Activated T-helper 1 cell treated with anti-CD3 and anti-CD28 coated beads, Interleukin-12 subunit alpha, Interleukin-12 subunit beta, Interleukin-2, Interleukin-4 antibody, amounts not matched to agents 30 ng/mL and 10 ng/mL and 1 ng/mL, durations not matched to agents 14 hours and 24 hours and 36 hours (primary cell): ENCODE results near the gene TAAR2. TPM values are rescaled to one million over a fixed set of nuclear protein-coding genes. Genes with fewer than 3 reads are reported as not detected.

Experiments used
- DNase-seq: peaks from one replicate; pipeline ENCODE4 v3.0.0; 2021; ENCODE audit warnings: low spot score
- H3K27ac Mint-ChIP-seq: one replicate; pipeline ENCODE4 v1.8.0; 2021; ENCODE audit warnings: mild to moderate bottlenecking, mixed read lengths
- H3K27me3 Mint-ChIP-seq: one replicate; pipeline ENCODE4 v1.8.0; 2022; ENCODE audit warnings: mild to moderate bottlenecking, moderate library complexity, mixed read lengths; ENCODE audit not compliant: insufficient read depth
- H3K36me3 Mint-ChIP-seq: one replicate; pipeline ENCODE4 v1.8.0; 2021; ENCODE audit warnings: low read depth, mixed read lengths
- H3K4me1 Mint-ChIP-seq: one replicate; pipeline ENCODE4 v1.8.0; 2021; ENCODE audit warnings: low read depth, mixed read lengths
- H3K4me3 Mint-ChIP-seq: one replicate; pipeline ENCODE4 v1.8.0; 2021; ENCODE audit warnings: mild to moderate bottlenecking, moderate library complexity, mixed read lengths
- H3K9me3 Mint-ChIP-seq: one replicate; pipeline ENCODE4 v1.8.0; 2021; ENCODE audit warnings: mixed read lengths
- intact Hi-C: fragments of 100-400 bp; cut with micrococcal nuclease; formaldehyde crosslinking; loops from one replicate; pipeline ENCODE4 v1.15.1; 2024
- total RNA-seq: library from RNA; stranded (reverse); gene quantifications from 2 replicates; pipeline ENCODE4 v1.2.3, GENCODE V29; 2022

TAAR2 gene
- not detected in 2 replicates for total RNA-seq

- H3K4me3 Mint-ChIP-seq: no peak within 1 kb of the TSS
- no peak within 1 kb of the TSS for H3K27ac Mint-ChIP-seq
- no peaks in the 10 kb centered on the region for H3K36me3 Mint-ChIP-seq
- no peaks in the 10 kb centered on the region for H3K9me3 Mint-ChIP-seq
- DNase-seq: no peak
- intact Hi-C loops: no loop called here
- H3K27me3 Mint-ChIP-seq: peaks cover 16% of the 10 kb centered on the region
- no peaks in the 10 kb centered on the region for H3K4me1 Mint-ChIP-seq
These were observed at the start of gene TAAR2 for GRCh38 chr6:132624175-132624574. Gene TAAR2, minus strand, starts transcription at chr6:132624275. Its CDS starts 0 bp downstream, at chr6:132624275.

- no peak for DNase-seq
- H3K27ac Mint-ChIP-seq: no peak overlapping the region
- intact Hi-C loops: no loop called here
- H3K36me3 Mint-ChIP-seq: peaks cover 2% of the 10 kb centered on the region
- H3K4me3 Mint-ChIP-seq: no peak overlapping the region
- H3K27me3 Mint-ChIP-seq: peaks cover 7% of the 10 kb centered on the region
- no peaks in the 10 kb centered on the region for H3K9me3 Mint-ChIP-seq
- H3K4me1 Mint-ChIP-seq: peaks cover 17% of the 10 kb centered on the region
These were observed 49.5 kb upstream of the TAAR2 start for GRCh38 chr6:132673376-132674094.

- intact Hi-C loops: no loop called here
- Mint-ChIP-seq H3K9me3 (no peaks in the 10 kb centered on the region), H3K4me1 (peaks cover 17% of the 10 kb centered on the region), H3K27me3 (peaks cover 11% of the 10 kb centered on the region), H3K36me3 (no peaks in the 10 kb centered on the region), H3K27ac (no peak overlapping the region), H3K4me3 (no peak overlapping the region)
- no peak for DNase-seq
These were observed 47.2 kb upstream of the TAAR2 start for GRCh38 chr6:132671295-132671694.

GRCh38 chr6:132669690-132670291, 45.7 kb upstream of the TAAR2 start:
- no peaks in the 10 kb centered on the region for H3K36me3 Mint-ChIP-seq
- H3K27ac Mint-ChIP-seq: no peak overlapping the region
- H3K27me3 Mint-ChIP-seq: peaks cover 5% of the 10 kb centered on the region
- H3K4me1 Mint-ChIP-seq: peaks cover 7% of the 10 kb centered on the region
- intact Hi-C loops: loop anchor here (1.0 to 5.0 kb wide), 7 partner anchors 94 to 293 kb away; partner anchors contain the start of gene RPS12
- H3K9me3 Mint-ChIP-seq: no peaks in the 10 kb centered on the region
- no peak overlapping the region for H3K4me3 Mint-ChIP-seq
- no peak for DNase-seq

GRCh38 chr6:132666118-132666517, 42.0 kb upstream of the TAAR2 start:
- H3K4me3 Mint-ChIP-seq: no peak overlapping the region
- intact Hi-C loops: loop anchor here (5.0 kb wide), 2 partner anchors 116 to 134 kb away; no protein-coding TSS in a partner anchor
- no peak for DNase-seq
- peaks cover 6% of the 10 kb centered on the region for H3K4me1 Mint-ChIP-seq
- no peaks in the 10 kb centered on the region for H3K36me3 Mint-ChIP-seq
- H3K27me3 Mint-ChIP-seq: peaks cover 4% of the 10 kb centered on the region
- no peak overlapping the region for H3K27ac Mint-ChIP-seq
- no peaks in the 10 kb centered on the region for H3K9me3 Mint-ChIP-seq

- intact Hi-C loops: loop anchor here (5.0 kb wide), 2 partner anchors 118 to 132 kb away; no protein-coding TSS in a partner anchor
- no peaks in the 10 kb centered on the region for H3K4me1 Mint-ChIP-seq
- H3K9me3 Mint-ChIP-seq: no peaks in the 10 kb centered on the region
These were observed 40.4 kb upstream of the TAAR2 start for GRCh38 chr6:132664309-132665034.

GRCh38 chr6:132663661-132664060, 39.6 kb upstream of the TAAR2 start:
- Mint-ChIP-seq H3K27me3 (peaks cover 7% of the 10 kb centered on the region), H3K4me1 (no peaks in the 10 kb centered on the region), H3K4me3 (no peak overlapping the region), H3K36me3 (no peaks in the 10 kb centered on the region), H3K9me3 (no peaks in the 10 kb centered on the region), H3K27ac (no peak overlapping the region)
- no peak for DNase-seq
- intact Hi-C loops: no loop called here

More at GRCh38 chr6:132664309-132665034, 40.4 kb upstream of the TAAR2 start:
- DNase-seq: no peak
- Mint-ChIP-seq H3K36me3 (no peaks in the 10 kb centered on the region), H3K27ac (no peak overlapping the region), H3K27me3 (peaks cover 4% of the 10 kb centered on the region), H3K4me3 (no peak overlapping the region)

GRCh38 chr6:132661906-132662305, 37.8 kb upstream of the TAAR2 start:
- peaks cover 3% of the 10 kb centered on the region for H3K27me3 Mint-ChIP-seq
- intact Hi-C loops: no loop called here

GRCh38 chr6:132659082-132659481, 35.0 kb upstream of the TAAR2 start, which contains the start of gene TAAR1:
Gene TAAR1, minus strand, starts transcription at chr6:132659182. Its CDS starts 13,179 bp downstream, at chr6:132646003.
- H3K4me3 Mint-ChIP-seq: no peak within 1 kb of the TSS
- no peaks in the 10 kb centered on the region for H3K36me3 Mint-ChIP-seq
- H3K4me1 Mint-ChIP-seq: no peaks in the 10 kb centered on the region
- DNase-seq: no peak
- no peaks in the 10 kb centered on the region for H3K9me3 Mint-ChIP-seq
- no peak within 1 kb of the TSS for H3K27ac Mint-ChIP-seq
- H3K27me3 Mint-ChIP-seq: peaks cover 13% of the 10 kb centered on the region
- intact Hi-C loops: no loop called here

More at GRCh38 chr6:132661906-132662305, 37.8 kb upstream of the TAAR2 start:
- Mint-ChIP-seq H3K9me3 (no peaks in the 10 kb centered on the region), H3K36me3 (no peaks in the 10 kb centered on the region), H3K4me1 (no peaks in the 10 kb centered on the region), H3K4me3 (no peak overlapping the region), H3K27ac (no peak overlapping the region)
- no peak for DNase-seq

GRCh38 chr6:132651062-132651461, 27.0 kb upstream of the TAAR2 start:
- H3K27ac Mint-ChIP-seq: no peak overlapping the region
- DNase-seq: no peak
- peaks cover 23% of the 10 kb centered on the region for H3K27me3 Mint-ChIP-seq
- no peak overlapping the region for H3K4me3 Mint-ChIP-seq
- H3K9me3 Mint-ChIP-seq: no peaks in the 10 kb centered on the region
- no peaks in the 10 kb centered on the region for H3K4me1 Mint-ChIP-seq
- intact Hi-C loops: no loop called here
- no peaks in the 10 kb centered on the region for H3K36me3 Mint-ChIP-seq

GRCh38 chr6:132650429-132650828, 26.4 kb upstream of the TAAR2 start:
- Mint-ChIP-seq H3K4me1 (no peaks in the 10 kb centered on the region), H3K27ac (no peak overlapping the region), H3K9me3 (no peaks in the 10 kb centered on the region), H3K36me3 (no peaks in the 10 kb centered on the region), H3K4me3 (no peak overlapping the region), H3K27me3 (peaks cover 20% of the 10 kb centered on the region)
- no peak for DNase-seq
- intact Hi-C loops: no loop called here

GRCh38 chr6:132648828-132649227, 24.8 kb upstream of the TAAR2 start:
- no peaks in the 10 kb centered on the region for H3K9me3 Mint-ChIP-seq
- no peaks in the 10 kb centered on the region for H3K4me1 Mint-ChIP-seq
- no peak for DNase-seq
- intact Hi-C loops: no loop called here
- no peaks in the 10 kb centered on the region for H3K36me3 Mint-ChIP-seq
- H3K4me3 Mint-ChIP-seq: no peak overlapping the region
- H3K27me3 Mint-ChIP-seq: peaks cover 12% of the 10 kb centered on the region
- no peak overlapping the region for H3K27ac Mint-ChIP-seq

GRCh38 chr6:132648356-132648755, 24.3 kb upstream of the TAAR2 start:
- H3K4me1 Mint-ChIP-seq: no peaks in the 10 kb centered on the region
- no peaks in the 10 kb centered on the region for H3K9me3 Mint-ChIP-seq
- H3K4me3 Mint-ChIP-seq: no peak overlapping the region
- H3K36me3 Mint-ChIP-seq: no peaks in the 10 kb centered on the region
- intact Hi-C loops: no loop called here
- peaks cover 11% of the 10 kb centered on the region for H3K27me3 Mint-ChIP-seq
- H3K27ac Mint-ChIP-seq: no peak overlapping the region
- DNase-seq: peak; percentile 3
